Activated CD8-positive, alpha-beta memory T cell treated with anti-CD3 and anti-CD28 coated beads for 48 hours (primary cell): ENCODE data around the gene CNNM3.
"Not testable (repeated sequence)": the region's sequence is repeated elsewhere in the genome, so short reads cannot be mapped to it uniquely, and the experiment has no call there.

Experiments
- DNase-seq, 3 experiments: peaks; one replicate each; pipeline ENCODE4 v3.0.0-alpha.2; 2020; ENCODE audit warnings: low read depth in 2 of 3, low spot score in 2 of 3

Gene CNNM3

DNA sequence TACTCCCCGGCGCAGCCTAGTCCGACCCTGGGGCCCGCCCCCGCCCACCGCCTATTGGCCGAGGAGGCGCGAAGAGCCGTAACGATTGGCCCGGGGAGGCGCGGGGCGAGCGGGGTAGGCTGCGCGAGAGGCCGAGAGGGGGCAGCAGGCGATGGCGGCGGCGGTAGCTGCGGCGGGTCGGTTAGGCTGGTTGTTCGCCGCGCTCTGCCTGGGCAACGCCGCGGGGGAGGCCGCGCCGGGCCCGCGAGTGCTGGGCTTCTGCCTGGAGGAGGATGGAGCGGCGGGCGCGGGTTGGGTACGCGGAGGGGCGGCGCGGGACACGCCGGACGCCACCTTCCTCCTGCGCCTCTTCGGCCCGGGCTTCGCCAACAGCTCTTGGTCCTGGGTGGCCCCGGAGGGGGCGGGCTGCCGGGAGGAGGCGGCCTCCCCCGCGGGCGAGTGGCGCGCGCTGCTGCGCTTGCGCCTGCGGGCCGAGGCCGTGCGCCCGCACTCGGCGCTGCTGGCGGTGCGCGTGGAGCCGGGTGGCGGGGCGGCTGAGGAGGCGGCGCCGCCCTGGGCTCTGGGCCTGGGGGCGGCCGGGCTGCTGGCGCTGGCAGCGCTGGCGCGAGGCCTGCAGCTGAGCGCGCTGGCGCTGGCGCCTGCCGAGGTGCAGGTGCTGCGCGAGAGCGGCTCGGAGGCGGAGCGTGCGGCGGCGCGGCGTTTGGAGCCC, at the start of gene CNNM3:
CNNM3 (plus strand) TSS at position 142 of the 709 bp plus-strand sequence; CDS start at position 152, 10 bp downstream.
- DNase-seq: peak; percentile 90 to 93 (median 90)

GRCh38 chr2:96767135-96767871, 48.8 kb upstream of the CNNM3 start:
- DNase-seq: no peak

- DNase-seq: no peak
Measured at GRCh38 chr2:96768083-96768561, 47.9 kb upstream of the CNNM3 start.

GRCh38 chr2:96769814-96770213, 46.3 kb upstream of the CNNM3 start:
- DNase-seq: no peak

DNA sequence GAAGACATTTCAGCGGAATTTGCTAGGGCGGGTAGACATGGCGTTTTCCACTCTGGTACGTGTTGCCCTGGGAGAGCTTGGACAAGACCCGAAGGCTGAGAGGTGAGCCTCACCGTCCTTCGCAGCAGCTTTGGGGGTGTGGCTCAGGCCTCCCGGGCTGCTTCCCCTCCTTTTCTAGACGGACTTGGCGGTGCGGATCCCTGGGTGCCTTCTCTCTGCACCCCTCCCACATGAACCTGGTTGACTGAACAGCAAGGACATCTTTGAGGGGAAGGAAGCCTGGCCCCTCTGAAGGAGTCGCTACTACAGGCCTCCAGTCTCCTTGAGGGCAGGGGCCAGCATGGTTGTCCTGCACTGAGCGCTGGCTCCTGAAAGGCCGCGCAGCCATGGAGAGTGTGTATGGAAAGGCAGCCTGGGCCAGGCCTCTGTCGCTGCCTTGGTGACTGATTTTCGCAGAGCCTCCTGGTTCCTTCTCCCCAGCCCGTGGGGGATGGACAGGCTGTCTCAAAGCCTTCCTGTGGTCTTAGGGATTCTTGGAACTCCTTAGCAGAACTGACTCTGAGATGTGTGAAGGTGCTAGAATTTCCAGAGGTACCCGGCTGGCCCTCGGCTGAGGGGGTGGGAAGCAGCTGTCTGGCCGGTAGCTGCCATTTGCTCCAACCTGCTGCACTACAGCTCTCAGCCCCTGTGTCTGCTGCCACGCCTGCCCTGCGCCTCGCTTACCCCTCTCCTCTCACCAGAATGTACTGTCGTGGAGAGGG, 45.4 kb upstream of the CNNM3 start:
- DNase-seq: no peak

DNA sequence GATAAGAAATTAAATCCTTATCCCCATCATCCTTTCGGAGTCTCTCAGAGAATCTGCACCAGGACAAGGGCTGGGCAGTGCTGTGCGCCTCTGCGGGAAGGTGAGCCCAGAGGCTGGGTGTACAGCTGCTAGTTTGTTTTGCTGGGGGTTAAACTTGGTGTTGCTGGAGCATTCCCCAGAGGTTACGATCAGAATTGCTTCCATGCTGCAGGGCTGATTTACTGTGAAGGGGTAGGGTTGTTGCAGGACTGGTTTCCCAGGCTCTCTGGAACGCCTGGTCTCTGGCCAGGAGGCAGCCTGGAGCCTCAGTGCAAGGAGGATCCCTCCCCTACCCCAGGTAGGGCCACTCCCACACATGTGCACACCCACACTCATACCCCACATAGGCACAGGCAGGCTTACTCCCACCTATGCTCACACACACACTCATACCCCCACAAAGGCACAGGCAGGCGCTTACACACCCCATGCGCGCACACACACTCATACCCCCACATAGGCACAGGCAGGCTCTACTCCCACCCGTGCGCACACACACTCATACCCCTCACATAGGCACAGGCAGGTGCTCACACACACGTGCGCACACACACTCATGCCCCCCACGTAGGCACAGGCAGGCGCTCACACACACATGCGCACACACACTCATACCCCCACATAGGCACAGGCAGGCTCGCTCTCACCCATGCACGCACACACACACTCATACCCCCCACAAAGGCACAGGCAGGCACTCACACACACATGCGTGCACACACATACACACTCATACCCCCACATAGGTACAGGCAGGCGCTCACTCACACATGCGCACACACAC, 44.1 kb upstream of the CNNM3 start:
- DNase-seq: no peak

DNA sequence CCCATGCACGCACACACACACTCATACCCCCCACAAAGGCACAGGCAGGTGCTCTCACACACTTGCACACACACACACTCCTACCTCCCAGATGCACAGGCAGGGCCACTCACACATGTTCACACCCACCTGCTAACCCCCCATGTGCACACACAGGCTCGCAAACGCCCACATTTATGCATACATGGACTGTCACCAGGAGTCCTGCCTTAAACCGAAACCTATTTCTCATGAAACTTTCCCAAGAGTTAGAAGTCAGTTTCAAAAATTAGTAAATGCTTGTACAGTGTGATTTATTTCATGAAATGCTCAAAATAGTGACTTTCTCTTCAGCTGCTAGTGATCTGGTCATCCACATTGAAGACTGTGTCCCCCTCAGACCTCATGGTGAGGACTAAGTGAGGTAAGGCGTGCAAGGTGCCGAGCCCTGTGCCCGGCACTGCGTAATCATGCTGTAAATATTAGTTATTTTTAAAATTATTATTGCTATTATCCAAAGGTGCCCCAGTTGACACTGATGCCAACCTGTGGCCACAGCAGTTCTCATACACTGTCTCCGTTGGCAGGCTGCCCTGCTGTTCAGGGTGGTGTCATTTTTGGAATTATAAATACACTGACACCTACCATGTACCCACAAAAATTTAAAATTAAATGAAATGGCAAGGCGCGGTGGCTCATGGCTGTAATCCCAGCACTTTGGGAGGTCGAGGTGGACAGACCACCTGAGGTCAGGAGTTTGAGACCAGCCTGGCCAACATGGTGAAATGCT, 43.0 kb upstream of the CNNM3 start:
- DNase-seq: no peak

- DNase-seq: peak in 1 of 3 experiments; percentile 9
Measured at GRCh38 chr2:96773922-96774321, 42.1 kb upstream of the CNNM3 start.

DNA sequence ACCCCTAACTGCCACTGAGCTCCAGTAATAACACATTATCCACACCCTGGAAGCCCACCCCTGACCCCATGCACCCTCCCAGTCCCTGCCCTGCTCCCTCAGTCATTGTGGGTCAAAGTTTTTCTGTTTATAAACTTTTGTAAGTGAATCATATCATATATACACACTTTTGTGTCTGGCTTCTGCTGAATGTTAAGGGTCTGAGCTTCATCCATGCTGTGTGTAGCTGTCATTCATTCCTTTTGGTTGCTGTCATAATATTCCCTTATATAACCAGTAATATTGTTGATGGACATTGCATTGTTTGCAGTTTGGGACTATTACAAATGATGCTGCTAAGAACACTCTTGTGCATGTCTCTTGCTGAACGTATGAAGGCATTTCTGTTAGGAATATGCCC, 40.9 kb upstream of the CNNM3 start:
- DNase-seq: no peak

DNA sequence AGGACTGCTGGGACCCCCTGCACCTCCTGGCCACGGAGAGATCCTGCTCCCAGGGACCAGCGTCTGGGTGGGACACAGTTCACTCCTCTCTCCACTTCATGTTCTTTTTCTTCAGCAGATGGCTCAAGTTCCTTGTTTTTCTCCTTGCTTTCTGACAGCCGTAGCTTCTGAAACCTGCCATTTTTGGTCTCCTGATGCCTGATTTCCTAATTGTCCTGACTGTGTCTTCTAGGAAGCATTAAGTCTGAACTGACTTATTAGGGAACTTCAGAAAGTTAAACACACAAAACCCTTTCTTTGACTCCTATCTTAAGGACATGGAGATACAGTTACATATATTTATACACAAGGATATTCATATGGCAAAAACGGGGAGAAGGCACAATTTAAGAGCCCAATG, 32.7 kb upstream of the CNNM3 start:
- no peak for DNase-seq

DNA sequence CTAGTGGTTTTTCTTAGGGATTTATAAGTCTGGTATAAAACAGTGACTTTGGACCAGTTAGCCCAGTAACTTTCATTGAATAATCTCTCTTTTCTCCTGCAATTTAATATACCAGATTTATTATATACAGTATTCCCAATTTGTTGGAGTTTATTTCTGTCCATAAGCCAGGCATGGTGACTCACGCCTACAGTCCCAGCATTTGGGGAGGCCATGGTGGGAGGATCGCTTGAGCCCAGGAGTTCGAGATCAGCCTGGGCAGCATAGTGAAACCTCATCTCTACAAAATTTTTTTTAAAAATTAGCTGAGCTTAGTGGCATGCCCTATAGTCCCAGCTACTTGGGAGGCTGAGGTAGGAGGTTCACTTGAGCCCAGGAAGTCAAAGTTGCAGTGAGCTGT, 28.7 kb upstream of the CNNM3 start:
- DNase-seq: no peak

DNA sequence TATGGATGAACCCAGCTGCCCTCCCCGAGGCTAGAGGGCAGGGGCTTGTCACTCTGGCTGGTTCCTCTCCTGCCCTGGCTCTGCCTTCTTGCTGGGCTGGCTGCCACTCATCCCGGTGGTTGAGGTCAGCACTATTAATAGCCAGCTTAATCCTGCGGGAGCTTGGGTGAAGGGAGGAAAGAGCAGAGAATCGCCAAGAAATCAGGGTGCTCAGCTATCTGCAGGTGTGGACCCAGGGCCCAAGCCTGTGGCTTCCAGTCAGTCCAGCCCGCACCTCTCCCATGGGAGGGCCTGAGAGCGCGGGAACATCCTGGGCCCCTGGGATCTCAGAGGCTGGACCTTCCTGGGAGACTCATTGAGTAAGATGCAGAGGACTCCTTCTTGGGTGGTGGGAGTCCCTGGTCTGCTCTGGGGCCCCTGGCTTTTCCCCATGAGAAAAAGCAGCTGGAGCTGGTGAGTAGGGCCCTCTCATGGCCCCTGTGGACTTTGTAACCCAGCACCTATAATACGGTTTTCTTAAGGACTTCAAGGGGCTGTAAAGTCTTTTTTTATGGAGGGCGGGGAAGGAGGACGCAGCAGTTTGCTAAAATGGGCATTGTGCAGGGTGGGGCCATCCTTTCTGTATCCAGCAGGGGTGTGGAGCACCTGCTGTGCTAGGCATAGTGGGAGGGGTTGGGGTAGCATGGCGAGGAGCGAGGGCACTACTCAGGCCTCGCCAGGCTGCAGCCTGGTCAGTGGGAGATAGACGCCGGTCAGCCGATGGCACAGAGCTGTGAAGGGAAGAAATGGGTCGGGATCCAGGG, 27.4 kb upstream of the CNNM3 start:
- DNase-seq: no peak

DNA sequence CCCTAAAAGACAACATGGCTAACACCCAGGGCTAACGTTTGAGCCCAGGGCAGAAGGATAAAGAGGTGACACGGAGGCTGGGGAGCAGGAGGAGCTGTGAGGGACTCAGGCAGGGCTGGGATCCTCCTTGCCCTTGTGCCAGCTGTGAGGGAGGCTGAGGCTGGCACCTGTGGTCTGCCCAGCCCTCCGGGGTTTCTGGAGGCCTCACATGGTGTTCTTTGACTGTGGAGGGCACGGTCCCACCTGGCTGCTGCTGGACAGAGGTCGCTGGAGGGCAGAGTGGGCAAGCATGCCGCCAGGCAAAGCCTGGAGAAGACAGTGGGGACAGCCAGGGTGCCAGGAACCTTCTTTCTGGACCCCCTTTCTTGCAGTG, 26.8 kb upstream of the CNNM3 start:
- DNase-seq: no peak

DNA sequence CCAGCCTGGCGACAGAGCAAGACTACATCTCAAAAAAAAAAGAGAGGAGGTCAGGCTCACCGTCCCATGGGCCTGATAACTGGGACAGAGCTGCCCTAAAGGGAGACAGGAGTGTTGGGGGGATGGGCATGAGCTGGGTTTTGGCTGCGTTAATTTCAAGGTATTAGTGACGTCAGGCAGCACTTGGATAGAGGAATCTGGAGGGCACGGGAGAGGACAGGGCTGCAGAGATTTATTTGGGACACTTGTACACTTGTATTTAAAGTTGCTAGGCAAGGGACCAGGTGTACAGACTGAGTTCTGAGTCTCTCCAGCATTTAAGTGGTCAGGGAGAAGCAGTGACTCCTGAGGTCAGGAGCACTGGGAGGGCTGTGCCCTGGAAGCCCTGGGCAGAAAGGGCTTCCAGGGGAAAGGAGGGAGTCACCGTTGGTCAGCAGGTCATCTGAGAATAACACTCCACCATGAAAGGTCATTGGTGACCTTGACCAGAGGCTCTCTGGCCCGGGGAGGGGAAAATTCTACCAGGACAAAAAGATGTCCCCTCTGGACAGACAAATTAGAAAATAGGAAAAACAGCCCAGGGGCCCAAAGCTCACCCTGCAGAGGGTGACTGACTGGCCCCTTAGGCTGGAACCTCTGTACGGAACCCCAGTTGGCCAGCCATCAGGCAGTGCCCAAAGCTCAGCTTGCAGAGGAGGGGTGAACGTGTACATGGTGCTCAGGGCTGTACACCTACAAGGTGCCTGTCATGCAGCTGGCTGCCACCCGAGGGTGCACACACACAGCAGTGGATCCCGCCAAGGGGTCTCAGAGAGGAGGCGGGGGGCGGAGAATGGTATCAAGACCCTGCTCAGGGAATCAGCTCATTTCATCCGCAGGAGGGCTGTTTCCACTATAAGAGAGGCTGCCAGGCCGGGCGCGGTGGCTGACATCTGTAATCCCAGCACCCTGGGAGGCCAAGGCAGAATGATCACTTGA, 23.0 kb upstream of the CNNM3 start:
- no peak for DNase-seq

GRCh38 chr2:96795076-96795475, 21.0 kb upstream of the CNNM3 start:
- no peak for DNase-seq

DNA sequence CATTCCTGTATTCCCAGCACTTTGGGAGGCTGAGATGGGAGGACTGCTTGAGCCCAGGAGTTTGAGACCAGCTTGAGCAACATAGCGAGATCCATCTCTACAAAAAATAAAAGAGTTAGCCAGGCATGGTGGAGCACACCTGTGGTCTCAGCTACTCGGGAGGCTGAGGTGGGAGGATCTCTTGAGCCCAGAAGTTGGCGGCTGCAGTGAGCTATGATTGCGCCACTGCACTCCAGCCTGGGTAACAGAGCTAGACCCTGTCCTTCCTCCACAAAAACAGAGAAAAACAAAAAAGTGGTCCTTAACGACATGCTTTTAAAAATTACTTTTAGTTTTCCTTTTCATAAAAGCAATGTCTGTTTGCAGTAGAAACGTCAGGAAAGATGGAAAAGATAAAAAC, 19.6 kb upstream of the CNNM3 start:
- DNase-seq: not testable (repeated sequence)

GRCh38 chr2:96797066-96797625, 18.9 kb upstream of the CNNM3 start:
- DNase-seq: no peak
